OCI-LY3 (cell line): ENCODE measurements around the gene NAA40.

Experiments
- CTCF ChIP-seq: fragments of 200-600, 300-600 bp; sonication (generic); IDR thresholded peaks from 2 replicates; pipeline ENCODE4 v1.5.1; 2014; ENCODE audit warnings: antibody characterized with exemption, low read length, low read depth
- EZH2phosphoT487 ChIP-seq: fragments of 200-600 bp; shearing (Covaris generic); IDR thresholded peaks from 2 replicates; pipeline ENCODE4 v1.6.1; 2018; ENCODE audit warnings: antibody characterized with exemption, mixed run types, low read depth

GRCh38 chr11:63931876-63932275 is 6.9 kb upstream of the NAA40 start:
- TF ChIP-seq CTCF, result no peak
- no peak for TF ChIP-seq EZH2phosphoT487
